ENCODE measurements around the gene FXR1.
A peak's percentile ranks its signal among the peaks of the same experiment; 100 is the strongest.

DNA sequence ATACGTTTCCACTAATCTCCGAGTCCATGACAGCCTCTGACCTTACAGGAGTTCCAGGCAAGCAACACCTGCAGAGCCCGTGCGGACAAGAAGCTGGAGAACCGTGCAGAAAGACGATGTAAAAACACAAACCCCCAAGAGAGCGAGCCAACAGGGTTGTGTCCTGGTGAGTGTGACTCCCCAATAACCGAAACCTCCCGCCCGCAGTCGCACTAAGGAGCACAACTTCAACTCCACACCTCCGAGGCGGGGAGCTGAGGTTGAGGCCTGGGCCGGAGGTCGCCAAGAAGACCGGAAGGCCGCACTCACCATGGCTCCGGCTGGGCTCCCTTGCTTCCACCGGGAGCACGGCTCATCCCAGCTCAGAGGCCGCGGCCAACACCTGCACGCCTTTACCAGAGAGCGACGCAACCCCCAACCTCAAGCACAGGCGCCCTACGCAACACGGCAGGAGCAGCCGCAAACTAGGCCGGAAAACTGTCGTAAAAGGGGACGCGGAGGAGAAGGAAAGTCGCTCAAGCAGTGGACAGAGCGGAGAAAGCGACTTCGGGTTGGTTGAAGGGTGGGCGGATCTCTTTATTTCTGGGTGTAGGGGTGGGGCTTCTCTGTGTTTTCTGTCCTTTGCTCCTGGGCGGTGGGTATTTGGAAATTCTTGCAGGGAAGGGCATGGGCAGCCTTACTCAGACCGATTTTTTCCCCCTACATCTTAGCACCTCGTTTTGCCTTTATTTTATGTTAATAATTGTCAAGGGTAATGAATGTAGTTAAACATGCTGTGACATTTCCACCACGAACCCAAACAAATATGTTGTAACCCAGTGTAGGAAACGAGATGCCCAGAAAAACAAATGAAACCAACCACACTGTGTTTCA lies 77.1 kb downstream of the FXR1 start, which contains the start of gene DNAJC19:
- TF ChIP-seq POLR2A (IDR thresholded peaks at IDR 0.05) (peak in 1 of 2 donors; percentile 72), EP300 (IDR thresholded peaks at IDR 0.05) (no peak), POLR2AphosphoS5 (IDR thresholded peaks at IDR 0.05) (peak; percentile 52 to 88 (median 88))
- TF ChIP-seq, protein P1, sequence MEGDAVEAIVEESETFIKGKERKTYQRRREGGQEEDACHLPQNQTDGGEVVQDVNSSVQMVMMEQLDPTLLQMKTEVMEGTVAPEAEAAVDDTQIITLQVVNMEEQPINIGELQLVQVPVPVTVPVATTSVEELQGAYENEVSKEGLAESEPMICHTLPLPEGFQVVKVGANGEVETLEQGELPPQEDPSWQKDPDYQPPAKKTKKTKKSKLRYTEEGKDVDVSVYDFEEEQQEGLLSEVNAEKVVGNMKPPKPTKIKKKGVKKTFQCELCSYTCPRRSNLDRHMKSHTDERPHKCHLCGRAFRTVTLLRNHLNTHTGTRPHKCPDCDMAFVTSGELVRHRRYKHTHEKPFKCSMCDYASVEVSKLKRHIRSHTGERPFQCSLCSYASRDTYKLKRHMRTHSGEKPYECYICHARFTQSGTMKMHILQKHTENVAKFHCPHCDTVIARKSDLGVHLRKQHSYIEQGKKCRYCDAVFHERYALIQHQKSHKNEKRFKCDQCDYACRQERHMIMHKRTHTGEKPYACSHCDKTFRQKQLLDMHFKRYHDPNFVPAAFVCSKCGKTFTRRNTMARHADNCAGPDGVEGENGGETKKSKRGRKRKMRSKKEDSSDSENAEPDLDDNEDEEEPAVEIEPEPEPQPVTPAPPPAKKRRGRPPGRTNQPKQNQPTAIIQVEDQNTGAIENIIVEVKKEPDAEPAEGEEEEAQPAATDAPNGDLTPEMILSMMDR (IDR thresholded peaks at IDR 0.05): no peak

Measured in suprapubic skin (tissue), 4 donors.